Measurements from ENCODE around the gene PPTC7.
A peak's percentile ranks its signal among the peaks of the same experiment; 100 is the strongest.
"Not testable (repeated sequence)": the region's sequence is repeated elsewhere in the genome, so short reads cannot be mapped to it uniquely, and the experiment has no call there.

PPTC7 gene

DNA sequence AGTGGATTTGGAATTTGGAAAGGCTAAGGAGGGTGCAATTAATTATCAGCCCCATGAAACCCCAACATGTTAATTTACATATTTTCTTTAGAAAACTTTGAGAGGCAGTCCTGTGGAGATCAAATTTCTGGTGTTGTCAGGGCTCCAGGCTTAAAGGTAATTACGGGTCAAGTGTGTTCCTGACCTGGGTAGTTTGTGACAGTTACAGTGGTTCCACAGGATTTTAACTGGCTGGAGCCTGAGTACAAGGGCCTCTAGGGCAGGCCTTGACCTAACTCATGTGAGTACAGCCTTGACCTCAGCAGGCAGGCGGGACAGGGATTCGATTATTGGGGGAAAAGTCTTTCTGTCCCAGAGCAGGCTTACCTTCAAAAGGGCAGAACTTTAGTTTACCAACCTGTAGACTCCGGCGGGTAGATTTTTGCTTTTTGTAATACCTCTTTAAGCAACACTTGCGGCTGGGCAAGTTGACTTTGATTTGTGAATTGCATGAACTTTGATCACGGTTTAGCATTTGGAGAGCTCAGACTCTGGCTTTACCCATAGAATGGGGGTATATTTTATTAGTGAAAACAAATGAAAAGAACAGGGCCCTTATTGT lies 8.4 kb upstream of the PPTC7 start:
- no peaks in the 10 kb centered on the region for H4K20me1 ChIP-seq (ENCODE audit: insufficient read depth, low read length)
- H3K9me3 ChIP-seq (ENCODE audit: insufficient read depth, low read length), result no peaks in the 10 kb centered on the region
- no peaks in the 10 kb centered on the region for H3K79me2 ChIP-seq (ENCODE audit: low read length)
- no peaks in the 10 kb centered on the region for H3K36me3 ChIP-seq (replicated peaks; ENCODE audit: low read depth, low read length)
- H3K9ac ChIP-seq (ENCODE audit: low read length), result peak overlapping the region; percentile 31
- 0 out of 2 replicates have a peak overlapping the region, but pooled peaks have one; percentile 7 for H3K4me3 ChIP-seq (ENCODE audit: low read length)
- peak overlapping the region; percentile 70 for H3K27ac ChIP-seq (ENCODE audit: low read length)
- H3K4me1 ChIP-seq (ENCODE audit: low read length), result peaks cover 21% of the 10 kb centered on the region
- TF ChIP-seq, protein P1, sequence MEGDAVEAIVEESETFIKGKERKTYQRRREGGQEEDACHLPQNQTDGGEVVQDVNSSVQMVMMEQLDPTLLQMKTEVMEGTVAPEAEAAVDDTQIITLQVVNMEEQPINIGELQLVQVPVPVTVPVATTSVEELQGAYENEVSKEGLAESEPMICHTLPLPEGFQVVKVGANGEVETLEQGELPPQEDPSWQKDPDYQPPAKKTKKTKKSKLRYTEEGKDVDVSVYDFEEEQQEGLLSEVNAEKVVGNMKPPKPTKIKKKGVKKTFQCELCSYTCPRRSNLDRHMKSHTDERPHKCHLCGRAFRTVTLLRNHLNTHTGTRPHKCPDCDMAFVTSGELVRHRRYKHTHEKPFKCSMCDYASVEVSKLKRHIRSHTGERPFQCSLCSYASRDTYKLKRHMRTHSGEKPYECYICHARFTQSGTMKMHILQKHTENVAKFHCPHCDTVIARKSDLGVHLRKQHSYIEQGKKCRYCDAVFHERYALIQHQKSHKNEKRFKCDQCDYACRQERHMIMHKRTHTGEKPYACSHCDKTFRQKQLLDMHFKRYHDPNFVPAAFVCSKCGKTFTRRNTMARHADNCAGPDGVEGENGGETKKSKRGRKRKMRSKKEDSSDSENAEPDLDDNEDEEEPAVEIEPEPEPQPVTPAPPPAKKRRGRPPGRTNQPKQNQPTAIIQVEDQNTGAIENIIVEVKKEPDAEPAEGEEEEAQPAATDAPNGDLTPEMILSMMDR (IDR thresholded peaks at IDR 0.05; ENCODE audit: low read depth, low read length), result no peak
- TF ChIP-seq EZH2phosphoT487 (IDR thresholded peaks at IDR 0.05; ENCODE audit: low read depth), result no peak
- H3K4me2 ChIP-seq (ENCODE audit: low read length), result peak overlapping the region; percentile 66
- peak overlapping the region; percentile 89 for H2AFZ ChIP-seq (ENCODE audit: low read depth, low read length)
- no peaks in the 10 kb centered on the region for H3K27me3 ChIP-seq (ENCODE audit: low read depth, low read length)

DNA sequence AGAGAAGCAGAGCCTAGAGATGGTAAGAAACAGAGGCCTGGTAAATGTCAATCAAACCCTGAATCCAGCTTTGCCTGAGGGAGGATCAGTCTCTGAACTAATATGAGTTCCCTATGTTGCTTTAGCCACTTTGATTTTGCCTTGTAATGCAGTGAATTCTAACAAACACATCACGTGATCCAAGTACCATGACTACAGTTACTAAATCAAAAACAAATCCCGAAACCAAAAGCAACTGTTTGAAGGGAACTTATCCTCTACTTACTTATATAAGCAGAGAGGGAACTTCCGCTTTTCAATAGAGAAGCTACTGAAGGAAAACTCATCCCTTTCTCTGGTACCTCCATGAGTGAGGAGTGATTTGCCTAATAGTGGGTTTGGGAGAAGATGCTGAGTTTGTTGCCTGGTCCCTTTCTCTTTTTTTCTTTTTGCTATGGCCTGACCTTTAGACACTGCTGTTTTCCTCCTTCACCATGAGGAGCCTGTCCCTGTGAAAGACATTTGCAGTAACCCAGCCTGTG lies 7.7 kb upstream of the PPTC7 start:
- Histone ChIP-seq H3K4me3 (ENCODE audit: low read length) (peak overlapping the region; percentile 26), H3K9ac (ENCODE audit: low read length) (peak overlapping the region; percentile 32; the same call in 1 of the 2 replicates), H4K20me1 (ENCODE audit: insufficient read depth, low read length) (no peaks in the 10 kb centered on the region), H2AFZ (ENCODE audit: low read depth, low read length) (peak overlapping the region; percentile 89), H3K4me2 (ENCODE audit: low read length) (peak overlapping the region; percentile 66), H3K27me3 (ENCODE audit: low read depth, low read length) (no peaks in the 10 kb centered on the region), H3K9me3 (ENCODE audit: insufficient read depth, low read length) (no peaks in the 10 kb centered on the region), H3K4me1 (ENCODE audit: low read length) (peaks cover 21% of the 10 kb centered on the region), H3K36me3 (replicated peaks; ENCODE audit: low read depth, low read length) (no peaks in the 10 kb centered on the region), H3K27ac (ENCODE audit: low read length) (peak overlapping the region; percentile 70), H3K79me2 (ENCODE audit: low read length) (no peaks in the 10 kb centered on the region)
- no peak for TF ChIP-seq EZH2phosphoT487 (IDR thresholded peaks at IDR 0.05; ENCODE audit: low read depth)
- TF ChIP-seq, protein P1 (IDR thresholded peaks at IDR 0.05; ENCODE audit: low read depth, low read length), result no peak

DNA sequence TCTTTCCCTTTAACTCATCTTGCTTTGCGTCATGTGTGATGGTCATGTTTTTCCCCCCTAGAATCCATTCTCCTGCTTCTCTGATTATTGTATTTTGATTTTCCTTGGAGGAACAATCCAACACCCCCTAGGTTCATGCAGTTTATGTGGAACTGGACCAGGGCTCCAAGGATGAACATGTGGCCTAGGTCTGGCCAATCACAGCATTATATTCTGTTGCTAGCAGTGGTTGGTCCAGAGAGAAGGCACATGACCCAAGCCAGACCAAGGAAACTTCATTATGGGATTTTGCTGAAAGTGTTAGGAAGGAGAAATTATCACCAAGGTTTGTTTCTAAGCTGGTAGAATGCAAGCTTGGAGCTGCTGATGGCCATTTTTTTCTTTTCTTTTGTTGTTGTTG lies 6.9 kb upstream of the PPTC7 start:
- TF ChIP-seq, protein P1 (IDR thresholded peaks at IDR 0.05; ENCODE audit: low read depth, low read length), result no peak
- no peak for TF ChIP-seq EZH2phosphoT487 (IDR thresholded peaks at IDR 0.05; ENCODE audit: low read depth)
- Histone ChIP-seq H3K9me3 (ENCODE audit: insufficient read depth, low read length) (no peaks in the 10 kb centered on the region), H3K79me2 (ENCODE audit: low read length) (no peaks in the 10 kb centered on the region), H3K9ac (ENCODE audit: low read length) (no peak overlapping the region), H3K27me3 (ENCODE audit: low read depth, low read length) (peaks cover under 1% of the 10 kb centered on the region; the same call in 1 of the 2 replicates), H3K4me1 (ENCODE audit: low read length) (peaks cover 28% of the 10 kb centered on the region), H2AFZ (ENCODE audit: low read depth, low read length) (no peak overlapping the region), H3K4me2 (ENCODE audit: low read length) (peak overlapping the region; percentile 66), H3K4me3 (ENCODE audit: low read length) (no peak overlapping the region), H4K20me1 (ENCODE audit: insufficient read depth, low read length) (no peaks in the 10 kb centered on the region), H3K36me3 (replicated peaks; ENCODE audit: low read depth, low read length) (no peaks in the 10 kb centered on the region), H3K27ac (ENCODE audit: low read length) (peak overlapping the region; percentile 70)

DNA sequence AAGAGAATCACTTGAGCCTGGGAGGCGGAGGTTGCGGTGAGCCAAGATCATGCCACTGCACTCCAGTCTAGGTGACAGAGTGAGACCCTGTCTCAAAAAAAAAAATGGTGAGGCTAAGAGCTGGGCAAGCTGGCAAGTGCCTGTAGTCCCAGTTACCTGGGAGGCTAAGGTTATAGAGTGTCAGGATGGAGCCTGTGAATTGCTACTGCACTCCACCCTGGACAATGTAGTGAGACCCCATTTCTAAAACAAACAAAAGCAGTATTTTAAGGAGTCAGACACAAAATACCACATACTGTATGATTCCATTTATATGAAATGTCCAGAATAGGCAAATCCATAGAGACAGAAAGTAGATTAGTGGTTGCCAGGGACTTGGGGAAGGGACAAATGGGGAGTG lies 4.0 kb upstream of the PPTC7 start:
- not testable (repeated sequence) for H3K4me2 ChIP-seq (ENCODE audit: low read length); H3K4me3 ChIP-seq (ENCODE audit: low read length); H3K9ac ChIP-seq (ENCODE audit: low read length); H3K9me3 ChIP-seq (ENCODE audit: insufficient read depth, low read length); H4K20me1 ChIP-seq (ENCODE audit: insufficient read depth, low read length); H3K27me3 ChIP-seq (ENCODE audit: low read depth, low read length); H3K27ac ChIP-seq (ENCODE audit: low read length); H3K36me3 ChIP-seq (replicated peaks; ENCODE audit: low read depth, low read length); H2AFZ ChIP-seq (ENCODE audit: low read depth, low read length)
- Histone ChIP-seq H3K79me2 (ENCODE audit: low read length) (peaks cover 10% of the 10 kb centered on the region), H3K4me1 (ENCODE audit: low read length) (peaks cover 38% of the 10 kb centered on the region)
